GM12864 (cell line): ENCODE data around the gene TRPM3.

Experiments
- DNase-seq: peaks from one replicate; pipeline ENCODE4 v3.0.0-alpha.2; 2011; ENCODE audit warnings: low read depth
- H3K4me3 ChIP-seq: 2 replicates; pipeline ENCODE4 v1.5.1; 2011; ENCODE audit warnings: mild to moderate bottlenecking, low read depth, low read length, control low read depth
- CTCF ChIP-seq: IDR thresholded peaks from 2 replicates; pipeline ENCODE4 v1.5.1; 2011; ENCODE audit warnings: low read depth, mild to moderate bottlenecking, moderate library complexity, low read length, control low read depth, inconsistent platforms; ENCODE audit errors: missing control alignments

The TRPM3 gene

GRCh38 chr9:70597886-70598285 is 523.5 kb downstream of the TRPM3 start:
- no peak overlapping the region for H3K4me3 ChIP-seq
- no peak for DNase-seq
- no peak for TF ChIP-seq CTCF

- no peak for DNase-seq
- TF ChIP-seq CTCF: no peak
- H3K4me3 ChIP-seq: no peak overlapping the region
Observed at GRCh38 chr9:70595211-70595610, 526.2 kb downstream of the TRPM3 start.

DNA sequence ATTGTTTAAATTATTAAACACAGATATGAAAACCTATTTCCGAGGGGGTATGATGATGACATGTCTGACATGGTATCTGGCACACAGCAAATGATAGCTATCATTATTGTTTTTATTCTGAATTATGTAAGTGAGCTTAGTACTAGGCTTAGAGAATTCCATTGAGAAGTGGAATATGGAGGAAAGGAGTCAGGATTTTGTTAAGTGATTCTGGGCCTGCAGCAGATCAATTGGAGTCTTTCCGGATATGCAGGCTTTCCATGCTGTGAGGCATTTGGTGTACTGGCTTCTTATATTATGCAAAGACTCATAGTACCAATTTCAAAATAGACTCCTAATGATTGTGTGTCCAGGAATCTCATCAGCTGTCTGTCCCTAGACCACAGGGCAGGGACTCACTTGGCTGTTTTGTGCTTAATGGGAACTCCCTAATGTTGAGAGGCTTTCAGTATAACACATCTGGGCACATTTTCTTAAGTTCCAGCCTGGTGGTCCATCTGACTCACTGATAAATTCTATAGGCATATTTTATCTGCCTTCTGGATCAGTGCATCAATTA is 527.0 kb downstream of the TRPM3 start:
- TF ChIP-seq CTCF: no peak
- no peak overlapping the region for H3K4me3 ChIP-seq
- no peak for DNase-seq

DNA sequence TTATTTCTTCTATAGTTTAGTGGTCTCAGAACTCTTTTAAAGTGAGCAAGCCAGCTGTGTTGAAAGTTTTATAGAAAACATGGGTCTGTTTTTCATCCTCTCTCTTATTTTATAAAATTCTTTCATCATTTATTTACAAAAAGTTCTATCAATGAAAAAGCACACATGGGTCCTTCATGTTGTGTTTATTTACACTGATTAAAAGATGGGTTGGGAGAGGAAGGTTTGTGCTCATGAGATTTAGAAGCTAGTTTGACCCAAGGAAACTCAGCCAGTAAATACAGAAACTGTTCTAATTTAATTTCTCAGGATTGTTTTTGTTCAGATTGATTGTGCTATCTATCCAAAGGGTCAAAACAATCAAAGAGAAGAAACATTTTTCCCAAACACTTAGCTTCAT is 528.2 kb downstream of the TRPM3 start:
- TF ChIP-seq CTCF: no peak
- no peak for DNase-seq
- H3K4me3 ChIP-seq: no peak overlapping the region

DNA sequence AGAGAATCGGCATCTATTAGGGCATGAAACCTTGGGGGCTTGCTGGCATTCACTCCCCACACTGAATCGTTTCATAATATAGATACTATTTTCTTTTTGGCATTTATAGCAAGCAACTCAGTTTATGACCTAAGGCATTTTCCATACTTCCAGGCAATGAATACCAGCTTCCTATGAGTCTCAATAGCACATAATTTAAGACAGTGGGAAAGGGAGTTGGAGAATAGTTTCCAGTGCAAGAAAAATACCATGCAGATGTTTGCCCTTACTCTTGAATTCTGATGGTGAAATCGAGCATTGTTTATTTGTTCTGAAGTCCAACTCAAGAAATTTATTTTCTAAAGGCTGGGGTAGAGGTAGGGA is 531.1 kb downstream of the TRPM3 start:
- TF ChIP-seq CTCF: no peak
- DNase-seq: no peak
- H3K4me3 ChIP-seq: no peak overlapping the region

DNA sequence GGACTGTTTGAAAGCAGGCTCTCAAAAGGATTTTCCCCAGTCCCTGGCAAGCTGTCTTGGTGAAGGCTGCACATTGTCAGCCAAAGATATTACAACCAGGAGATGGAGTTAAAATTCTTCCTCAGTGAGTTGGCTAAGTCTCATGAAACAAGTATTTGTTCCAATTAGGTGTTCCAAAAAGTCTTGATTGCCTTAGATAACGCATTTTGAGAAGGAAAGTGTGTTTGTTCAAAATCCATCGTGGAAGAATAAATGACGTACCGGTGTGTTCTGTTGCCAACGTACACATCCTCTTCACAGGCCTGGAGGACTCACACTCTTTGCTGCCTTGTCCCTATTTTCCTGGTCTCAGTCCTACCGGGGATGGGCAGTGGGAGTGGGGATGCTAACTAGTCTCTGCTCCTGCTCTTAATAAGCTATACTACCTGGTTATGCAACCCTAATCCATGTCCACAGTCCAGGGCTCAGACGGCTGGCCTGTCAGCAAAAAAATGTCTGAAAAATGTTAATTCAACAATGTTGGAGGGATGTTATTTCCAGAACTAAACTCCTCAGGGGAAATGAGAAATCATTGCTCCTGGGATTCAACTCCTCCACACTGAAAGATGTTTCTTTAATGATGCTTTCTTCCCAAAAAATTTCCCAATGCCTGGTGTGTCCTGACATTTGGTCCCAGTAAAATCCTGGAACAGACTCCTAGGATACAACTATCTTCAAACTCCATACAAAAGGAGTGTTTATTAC is 531.7 kb downstream of the TRPM3 start:
- no peak for DNase-seq
- no peak for TF ChIP-seq CTCF
- no peak overlapping the region for H3K4me3 ChIP-seq

- TF ChIP-seq CTCF: no peak
- H3K4me3 ChIP-seq: no peak overlapping the region
- no peak for DNase-seq
Observed at GRCh38 chr9:70588999-70589398, 532.4 kb downstream of the TRPM3 start.
